T-helper 22 cell (primary cell): ENCODE measurements around the gene SHC4.

ENCODE experiments used
- DNase-seq: peaks from one replicate; pipeline ENCODE4 v3.0.0-alpha.2; 2020; ENCODE audit warnings: low read depth

The SHC4 gene

GRCh38 chr15:48967336-48967735, 3.6 kb upstream of the SHC4 start:
- DNase-seq = no peak

GRCh38 chr15:48966595-48967301, 3.0 kb upstream of the SHC4 start:
- no peak for DNase-seq

- DNase-seq = no peak
Observed at GRCh38 chr15:48965972-48966371, 2.3 kb upstream of the SHC4 start.

- no peak for DNase-seq
Observed at GRCh38 chr15:48964898-48965297, 1.2 kb upstream of the SHC4 start.

- no peak for DNase-seq
Observed at GRCh38 chr15:48962662-48963523, 826 bp downstream of the SHC4 start.

GRCh38 chr15:48955967-48956366, 7.8 kb downstream of the SHC4 start:
- no peak for DNase-seq

GRCh38 chr15:48955370-48955769, 8.3 kb downstream of the SHC4 start:
- DNase-seq = no peak

GRCh38 chr15:48954538-48954937, 9.2 kb downstream of the SHC4 start:
- DNase-seq = no peak

- DNase-seq = no peak
Observed at GRCh38 chr15:48946840-48947187, 16.9 kb downstream of the SHC4 start.

- DNase-seq = no peak
Observed at GRCh38 chr15:48946074-48946839, 17.5 kb downstream of the SHC4 start.

GRCh38 chr15:48945386-48945785, 18.3 kb downstream of the SHC4 start:
- DNase-seq = no peak

GRCh38 chr15:48941904-48942303, 21.8 kb downstream of the SHC4 start:
- DNase-seq = no peak

- DNase-seq = no peak
Observed at GRCh38 chr15:48940508-48940907, 23.2 kb downstream of the SHC4 start.

GRCh38 chr15:48939648-48940047, 24.1 kb downstream of the SHC4 start:
- no peak for DNase-seq

- DNase-seq = no peak
Observed at GRCh38 chr15:48937886-48938285, 25.8 kb downstream of the SHC4 start.

GRCh38 chr15:48936666-48937065, 27.1 kb downstream of the SHC4 start:
- no peak for DNase-seq

GRCh38 chr15:48935236-48935635, 28.5 kb downstream of the SHC4 start:
- DNase-seq = no peak

- DNase-seq = no peak
Observed at GRCh38 chr15:48930735-48931134, 33.0 kb downstream of the SHC4 start.

- no peak for DNase-seq
Observed at GRCh38 chr15:48929661-48930060, 34.1 kb downstream of the SHC4 start.

- no peak for DNase-seq
Observed at GRCh38 chr15:48928877-48929538, 34.7 kb downstream of the SHC4 start.

GRCh38 chr15:48925714-48926223, 38.0 kb downstream of the SHC4 start:
- no peak for DNase-seq
